K562 (cell line): ENCODE results near the gene ADSS1. TPM values are rescaled to one million over a fixed set of nuclear protein-coding genes. Genes with fewer than 3 reads are reported as not detected.

Experiments used
- ATAC-seq: fragments of 200-7000 bp; cut with Tn5 transposase; 3 replicates; pipeline ENCODE4 v1.9.1; 2020; ENCODE audit warnings: moderate library complexity
- BruUV-seq: library from RNA; stranded (reverse); fragments of 400-500 nt; replicated peaks from 2 replicates; lab custom pipeline; 2021; lab: Mats Ljungman, UMichigan
- CTCF ChIA-PET: fragments of 300-600 bp; formaldehyde crosslinking; extraction: SDS; loops from one replicate; lab custom pipeline; 2021; ENCODE audit warnings: low intra/inter-chr PET ratio; lab: Yijun Ruan, JAX
- POLR2A ChIA-PET: fragments of 300-600, 350-650 bp; sonication (Branson Sonifier 250); formaldehyde crosslinking; extraction: SDS; loops from one replicate; lab custom pipeline; 2021; ENCODE audit warnings: antibody characterized with exemption, inconsistent platforms; lab: Yijun Ruan, JAX
- DNase-seq, 4 experiments: peaks; one replicate each; pipeline versions ENCODE4 v3.0.0 to v3.0.0-alpha.2; 2011 to 2018; ENCODE audit warnings: low spot score in 3 of 4, mixed read lengths in 3 of 4; ENCODE audit errors: extremely low read depth in 1 of 4
- FAIRE-seq: peaks from 2 replicates; lab custom pipeline; 2011; peaks lifted over from hg19 to GRCh38; lab: Jason Lieb, UNC
- H2AFZ ChIP-seq: 2 replicates; pipeline ENCODE4 v1.6.0; 2011; ENCODE audit warnings: low read depth, low read length, control low read depth, inconsistent platforms
- H3K27ac ChIP-seq: fragments of 200-600 bp; 3 replicates; pipeline ENCODE4 v1.8.0; 2011; ENCODE audit warnings: low read depth, mild to moderate bottlenecking, control low read depth, inconsistent platforms, low read length, moderate library complexity, mixed read lengths; ENCODE audit errors: extremely low read depth
- H3K27me3 ChIP-seq, 2 experiments: fragments of 300-600 bp in 1 of 2; 2 replicates in 1 of 2; 3 replicates in 1 of 2; pipeline versions ENCODE4 v1.6.0 to v1.8.0; 2011; ENCODE audit warnings: inconsistent platforms in 2 of 2, low read length in 2 of 2, mild to moderate bottlenecking in 1 of 2, mixed read lengths in 1 of 2, moderate library complexity in 1 of 2; ENCODE audit not compliant: control insufficient read depth in 2 of 2, insufficient read depth in 2 of 2
- H3K36me3 ChIP-seq: fragments of 300-600 bp; 3 replicates; pipeline ENCODE4 v1.8.0; 2011; ENCODE audit warnings: mild to moderate bottlenecking, low read length, inconsistent platforms; ENCODE audit not compliant: control insufficient read depth, insufficient read depth
- H3K4me1 ChIP-seq, 2 experiments: fragments of 200-600 bp in 1 of 2; replicated peaks in 1 of 2; 2 replicates in 1 of 2; 3 replicates in 1 of 2; pipeline versions ENCODE4 v1.5.1 to v1.8.0; 2011; ENCODE audit warnings: inconsistent platforms in 2 of 2, low read length in 2 of 2, mild to moderate bottlenecking in 1 of 2, mixed read lengths in 1 of 2, moderate library complexity in 1 of 2; ENCODE audit not compliant: control insufficient read depth in 2 of 2, insufficient read depth in 2 of 2
- H3K4me2 ChIP-seq: 2 replicates; pipeline ENCODE4 v1.6.1; 2011; ENCODE audit warnings: low read length, control low read depth, inconsistent platforms, mixed read lengths; ENCODE audit not compliant: insufficient read depth
- H3K4me3 ChIP-seq: fragments of 200-600 bp; sonication (generic), shearing (Covaris generic); 2 replicates; pipeline ENCODE4 v1.5.1; 2016; ENCODE audit warnings: control low read depth, inconsistent platforms
- H3K79me2 ChIP-seq: fragments of 200-600 bp; 3 replicates; pipeline ENCODE4 v1.8.0; 2011; ENCODE audit warnings: low read length, inconsistent platforms; ENCODE audit not compliant: control insufficient read depth, insufficient read depth
- H3K9ac ChIP-seq, 2 experiments: 2 replicates each; pipeline versions ENCODE4 v1.6.0 to v1.6.1; 2011; ENCODE audit warnings: low read depth in 2 of 2, low read length in 2 of 2, control low read depth in 1 of 2, inconsistent platforms in 1 of 2, mild to moderate bottlenecking in 1 of 2, mixed read lengths in 1 of 2; ENCODE audit not compliant: insufficient read depth in 1 of 2
- H3K9me1 ChIP-seq: one replicate; pipeline ENCODE4 v1.6.0; 2011; ENCODE audit warnings: inconsistent platforms, mild to moderate bottlenecking, low read length, moderate library complexity; ENCODE audit not compliant: control insufficient read depth, insufficient read depth
- H3K9me3 ChIP-seq: replicated peaks from 2 replicates; pipeline ENCODE4 v1.5.1; 2011; ENCODE audit warnings: low read depth, low read length, inconsistent platforms; ENCODE audit not compliant: control insufficient read depth, insufficient read depth
- H4K20me1 ChIP-seq: replicated peaks from 2 replicates; pipeline ENCODE4 v1.6.1; 2011; ENCODE audit warnings: low read length, inconsistent platforms, mixed read lengths; ENCODE audit not compliant: control insufficient read depth, insufficient read depth
- ARID3A ChIP-seq: IDR thresholded peaks from 2 replicates; pipeline ENCODE4 v1.6.1; 2012; ENCODE audit warnings: low read depth, low read length, improper control_type of control experiment, borderline replicate concordance
- ETV1 ChIP-seq: fragments of 450-650 bp; conservative IDR thresholded peaks from 2 replicates; pipeline ENCODE4 v1.6.1; 2016; ENCODE audit warnings: missing genetic modification characterization, control low read depth, low read depth, missing compliant biosample characterization
- FOXA3 ChIP-seq, 2 experiments: fragments of 450-650 bp in 1 of 2; sonication (generic) in 1 of 2; formaldehyde crosslinking; IDR thresholded peaks in 1 of 2; conservative IDR thresholded peaks in 1 of 2; 2 replicates each; pipeline versions ENCODE4 v1.4.0 to v1.8.0; 2020 to 2022; ENCODE audit warnings: mild to moderate bottlenecking in 2 of 2, missing genetic modification reagents in 1 of 2
- FOXP4 ChIP-seq: sonication (generic); formaldehyde crosslinking; IDR thresholded peaks from 2 replicates; pipeline ENCODE4 v1.8.0; 2022; ENCODE audit warnings: mild to moderate bottlenecking, missing genetic modification reagents, borderline replicate concordance
- HIVEP1 ChIP-seq: fragments of 250-450 bp; sonication (Bioruptor Pico); IDR thresholded peaks from 2 replicates; pipeline ENCODE4 v1.4.0; 2020; ENCODE audit warnings: mild to moderate bottlenecking
- HNRNPH1 ChIP-seq: fragments of 200-400 bp; formaldehyde crosslinking; optimal IDR thresholded peaks from 2 replicates; pipeline ENCODE3; 2017; ENCODE audit warnings: low read depth, mild to moderate bottlenecking, low read length, moderate library complexity
- ID3 ChIP-seq, 2 experiments: fragments of 250-450 bp in 1 of 2; fragments of 450-650 bp in 1 of 2; sonication (Bioruptor Pico) in 1 of 2; IDR thresholded peaks; 2 replicates each; pipeline versions ENCODE4 v1.6.1 to v1.8.0; 2016 to 2021; ENCODE audit warnings: mild to moderate bottlenecking in 2 of 2, moderate library complexity in 2 of 2, missing compliant biosample characterization in 1 of 2, missing genetic modification characterization in 1 of 2
- MAFF ChIP-seq: IDR thresholded peaks from 2 replicates; pipeline ENCODE4 v1.6.1; 2012; ENCODE audit warnings: low read length, improper control_type of control experiment
- MCM2 ChIP-seq: fragments of 450-650 bp; IDR thresholded peaks from 2 replicates; pipeline ENCODE4 v1.6.1; 2017; ENCODE audit warnings: low read depth, mild to moderate bottlenecking
- MTA3 ChIP-seq: fragments of 450-650 bp; formaldehyde crosslinking; IDR thresholded peaks from 2 replicates; pipeline ENCODE4 v1.6.1; 2017; ENCODE audit warnings: mild to moderate bottlenecking, borderline replicate concordance
- NFXL1 ChIP-seq: fragments of 450-650 bp; formaldehyde crosslinking; IDR thresholded peaks from 2 replicates; pipeline ENCODE4 v1.4.0; 2021; ENCODE audit warnings: mild to moderate bottlenecking
- SETDB1 ChIP-seq: IDR thresholded peaks from one replicate; pipeline ENCODE4 v1.6.1; 2012; ENCODE audit warnings: low read length, control low read depth, inconsistent platforms
- SMAD3 ChIP-seq: fragments of 450-650 bp; formaldehyde crosslinking; conservative IDR thresholded peaks from 2 replicates; pipeline ENCODE4 v1.4.0; 2020; ENCODE audit warnings: mild to moderate bottlenecking
- TBL1XR1 ChIP-seq, 2 experiments: IDR thresholded peaks; 2 replicates each; pipeline ENCODE4 v1.6.1; 2012; ENCODE audit warnings: improper control_type of control experiment in 2 of 2, low read length in 2 of 2, mild to moderate bottlenecking in 1 of 2
- ZNF253 ChIP-seq: fragments of 250-450 bp; sonication (Bioruptor Pico); conservative IDR thresholded peaks from 2 replicates; pipeline ENCODE4 v1.6.1; 2021; ENCODE audit warnings: mild to moderate bottlenecking
- ZNF644 ChIP-seq: fragments of 200-800 bp; sonication (Bioruptor generic); IDR thresholded peaks from 2 replicates; pipeline ENCODE4 v1.6.1; 2016; ENCODE audit warnings: low read depth, missing genetic modification characterization, missing compliant biosample characterization
- WGBS: fragments of 100-300 bp; shearing (Covaris generic); methylation state at CpG from one replicate; pipeline ENCODE4 v1.1.6; 2016; ENCODE audit warnings: low coverage, mixed read lengths; ENCODE audit not compliant: insufficient coverage; ENCODE audit errors: missing lambda C conversion rate; 5-methylcytosine and 5-hydroxymethylcytosine counted together
- in situ Hi-C: fragments of 300-500 bp; cut with MboI; formaldehyde crosslinking; loops from 4 replicates; pipeline ENCODE4 v1.15.0; 2018; ENCODE audit warnings: inconsistent platforms, mixed read lengths
- intact Hi-C: fragments of 100-400 bp; cut with micrococcal nuclease; formaldehyde crosslinking; loops from 2 replicates; pipeline ENCODE4 v1.14.2; 2022
- polyA plus RNA-seq, 8 experiments: library from polyadenylated mRNA; depleted of rRNA in 4 of 8; stranded (reverse) in 5 of 8; unstranded in 3 of 8; fragments of >200 nt; fragmentation: Nextera tagmentation in 2 of 8; fragmentation: Illumina TruSeq in 1 of 8; extraction: Ambion mirVana in 2 of 8; extraction: Trizol in 1 of 8; gene quantifications; 2 replicates each; pipeline versions ENCODE4 v1.2.1 to v1.2.3, GENCODE V29; 2011 to 2014; ENCODE audit warnings: inconsistent platforms in 1 of 8, missing spikeins in 1 of 8
- total RNA-seq, 7 experiments: library from RNA; depleted of rRNA in 6 of 7; stranded (reverse); fragments of >200 nt in 6 of 7; fragmentation: Illumina TruSeq in 2 of 7; extraction: Trizol in 2 of 7; gene quantifications; 2 replicates each; pipeline versions ENCODE4 v1.2.1 to v1.2.3, GENCODE V29; 2011 to 2021; ENCODE audit warnings: low replicate concordance in 1 of 7
- TF ChIP-seq, protein P1 (sequence below): fragments of 250-450 bp; sonication (Bioruptor Pico); IDR thresholded peaks from 2 replicates; pipeline ENCODE4 v1.8.0; 2022; ENCODE audit warnings: moderate library complexity, mild to moderate bottlenecking, inconsistent platforms

ADSS1 gene
- total and polyA plus RNA-seq, 9 of the 15 experiments (the other 6 are each of a cell fraction or from before 2014, with no cell fraction given): 0.53 to 5.9 (median 3.9) TPM

DNA sequence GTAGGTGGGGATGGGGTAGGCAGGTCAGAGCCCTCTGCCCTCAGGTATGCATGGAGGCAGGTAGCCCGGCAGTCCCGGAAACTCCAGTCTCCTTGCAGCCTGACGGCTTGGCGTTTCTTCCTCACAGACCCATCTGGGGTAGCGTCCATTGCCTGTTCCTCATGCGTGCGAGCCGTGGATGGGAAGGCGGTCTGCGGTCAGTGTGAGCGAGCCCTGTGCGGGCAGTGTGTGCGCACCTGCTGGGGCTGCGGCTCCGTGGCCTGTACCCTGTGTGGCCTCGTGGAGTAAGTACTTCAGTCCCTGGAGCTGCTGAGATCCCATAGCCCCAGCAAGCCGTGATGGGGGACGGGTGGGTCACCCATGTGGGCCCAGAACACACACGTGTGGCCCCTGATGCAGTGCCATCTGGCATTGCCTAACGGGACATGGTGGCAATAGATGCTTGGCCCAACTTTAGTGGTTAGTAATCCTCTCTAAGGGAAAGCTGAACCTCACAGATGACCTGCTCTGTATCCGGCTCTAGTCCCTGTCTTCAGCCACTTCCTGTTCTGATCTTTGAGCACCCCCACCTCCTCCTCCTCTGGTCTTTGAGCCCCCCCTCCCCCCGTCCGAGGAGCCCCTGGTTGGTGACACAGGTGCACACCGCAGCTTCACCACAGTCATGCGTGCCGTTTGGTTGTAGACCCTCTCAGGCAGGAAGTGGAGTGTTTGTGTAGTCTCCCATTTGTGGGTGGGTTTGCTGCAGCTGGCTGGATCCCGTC is 32.6 kb downstream of the ADSS1 start:
- Histone ChIP-seq H3K27ac (no peak overlapping the region), H3K4me2 (no peak overlapping the region), H3K9me1 (no peaks in the 10 kb centered on the region), H3K79me2 (peaks cover 26% of the 10 kb centered on the region), H3K27me3 (no peaks in the 10 kb centered on the region), H3K4me1 (peaks cover 9 to 35% of the 10 kb centered on the region in 2 experiments; a peak in 3 of 5 replicates), H3K4me3 (no peak overlapping the region), H3K36me3 (peaks cover 56% of the 10 kb centered on the region; the same call in 2 of the 3 replicates), H3K9me3 (no peaks in the 10 kb centered on the region), H4K20me1 (0 out of 2 replicates have a peak, but pooled peaks cover 8% of the 10 kb centered on the region), H3K9ac (no peak overlapping the region; a peak in 1 of 4 replicates), H2AFZ (no peak overlapping the region)
- intact Hi-C loops (no loop called here), in situ Hi-C loops (no loop called here)
- BruUV-seq: no TSS peak
- 94% methylated on average over 11 of the region's 27 CpGs for WGBS
- FAIRE-seq (no peak), DNase-seq (no peak), ATAC-seq (no peak)
- ChIA-PET CTCF (no interaction called here), POLR2A (no interaction called here)
- TF ChIP-seq SMAD3 (CRISPR knock-in tag) (no peak), ZNF644 (tag) (no peak), MCM2 (no peak), HNRNPH1 (no peak), FOXP4 (CRISPR knock-in tag) (no peak), FOXA3 (CRISPR knock-in tag; conservative IDR thresholded peaks at IDR 0.05 in 1 of 2, IDR thresholded peaks at IDR 0.05 in 1 of 2) (no peak), MTA3 (no peak), SETDB1 (no peak), MAFF (no peak), NFXL1 (CRISPR knock-in tag) (no peak), ID3 (CRISPR knock-in tag; IDR thresholded peaks at IDR 0.05) (no peak), ID3 (tag; IDR thresholded peaks at IDR 0.05) (no peak), ARID3A (no peak), TBL1XR1 (IDR thresholded peaks at IDR 0.05; ENCODE audit: low read length in 2 of 2) (no peak), ZNF253 (CRISPR knock-in tag) (no peak), HIVEP1 (CRISPR knock-in tag) (no peak), ETV1 (tag) (no peak)
- TF ChIP-seq, protein P1, sequence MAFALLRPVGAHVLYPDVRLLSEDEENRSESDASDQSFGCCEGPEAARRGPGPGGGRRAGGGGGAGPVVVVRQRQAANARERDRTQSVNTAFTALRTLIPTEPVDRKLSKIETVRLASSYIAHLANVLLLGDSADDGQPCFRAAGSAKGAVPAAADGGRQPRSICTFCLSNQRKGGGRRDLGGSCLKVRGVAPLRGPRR (CRISPR knock-in tag): no peak
